DMS153 treated with DMSO at 0.1 percent for 48 hours (cell line): ENCODE results near the gene LIX1.
"Not testable (repeated sequence)": the region's sequence is repeated elsewhere in the genome, so short reads cannot be mapped to it uniquely, and the experiment has no call there.

Experiments used
- DNase-seq: peaks from one replicate; lab custom pipeline; 2025; ENCODE audit not compliant: unreplicated experiment; lab: John Stamatoyannopoulos, UW

LIX1 gene

GRCh38 chr5:97141539-97141938 lies 872 bp downstream of the LIX1 start:
- no peak for DNase-seq

- DNase-seq, result no peak
Measured at GRCh38 chr5:97141031-97141430, 1.4 kb downstream of the LIX1 start.

GRCh38 chr5:97140250-97140649 lies 2.2 kb downstream of the LIX1 start:
- DNase-seq, result not testable (repeated sequence)

- no peak for DNase-seq
Measured at GRCh38 chr5:97136475-97136874, 5.9 kb downstream of the LIX1 start.

GRCh38 chr5:97135868-97136267 lies 6.5 kb downstream of the LIX1 start:
- DNase-seq, result no peak

- DNase-seq, result no peak
Measured at GRCh38 chr5:97134634-97135033, 7.8 kb downstream of the LIX1 start.

GRCh38 chr5:97133101-97133500 lies 9.3 kb downstream of the LIX1 start:
- DNase-seq, result no peak

- no peak for DNase-seq
Measured at GRCh38 chr5:97131921-97132320, 10.5 kb downstream of the LIX1 start.

GRCh38 chr5:97131139-97131710 lies 11.2 kb downstream of the LIX1 start:
- no peak for DNase-seq

- DNase-seq, result no peak
Measured at GRCh38 chr5:97127727-97128126, 14.7 kb downstream of the LIX1 start.

GRCh38 chr5:97125125-97125683 lies 17.2 kb downstream of the LIX1 start:
- no peak for DNase-seq

GRCh38 chr5:97124335-97124734 lies 18.1 kb downstream of the LIX1 start:
- DNase-seq, result no peak

GRCh38 chr5:97121848-97122247 lies 20.6 kb downstream of the LIX1 start:
- no peak for DNase-seq

GRCh38 chr5:97120195-97120594 lies 22.2 kb downstream of the LIX1 start:
- DNase-seq, result no peak

GRCh38 chr5:97119007-97119390 lies 23.4 kb downstream of the LIX1 start:
- DNase-seq, result no peak

GRCh38 chr5:97118261-97119006 lies 24.0 kb downstream of the LIX1 start:
- DNase-seq, result no peak

- no peak for DNase-seq
Measured at GRCh38 chr5:97115932-97116331, 26.5 kb downstream of the LIX1 start.

- no peak for DNase-seq
Measured at GRCh38 chr5:97112230-97112629, 30.2 kb downstream of the LIX1 start.

GRCh38 chr5:97111616-97112015 lies 30.8 kb downstream of the LIX1 start:
- DNase-seq, result no peak

- no peak for DNase-seq
Measured at GRCh38 chr5:97111004-97111403, 31.4 kb downstream of the LIX1 start.

- DNase-seq, result no peak
Measured at GRCh38 chr5:97107318-97107717, 35.1 kb downstream of the LIX1 start.

- DNase-seq, result no peak
Measured at GRCh38 chr5:97106216-97106581, 36.2 kb downstream of the LIX1 start.
